ENCODE results near the gene MON1A. TPM values are rescaled to one million over a fixed set of nuclear protein-coding genes. Genes with fewer than 3 reads are reported as not detected.

The MON1A gene
- total RNA-seq, 1 donor from 2014 or later: 7.1 TPM

GRCh38 chr3:49886922-49887265, 42.7 kb downstream of the MON1A start:
- POLR2A ChIA-PET: no interaction called here
- DNase-seq (no peak), ATAC-seq (ENCODE audit: low read depth) (no peak)
- TF ChIP-seq, protein P1, sequence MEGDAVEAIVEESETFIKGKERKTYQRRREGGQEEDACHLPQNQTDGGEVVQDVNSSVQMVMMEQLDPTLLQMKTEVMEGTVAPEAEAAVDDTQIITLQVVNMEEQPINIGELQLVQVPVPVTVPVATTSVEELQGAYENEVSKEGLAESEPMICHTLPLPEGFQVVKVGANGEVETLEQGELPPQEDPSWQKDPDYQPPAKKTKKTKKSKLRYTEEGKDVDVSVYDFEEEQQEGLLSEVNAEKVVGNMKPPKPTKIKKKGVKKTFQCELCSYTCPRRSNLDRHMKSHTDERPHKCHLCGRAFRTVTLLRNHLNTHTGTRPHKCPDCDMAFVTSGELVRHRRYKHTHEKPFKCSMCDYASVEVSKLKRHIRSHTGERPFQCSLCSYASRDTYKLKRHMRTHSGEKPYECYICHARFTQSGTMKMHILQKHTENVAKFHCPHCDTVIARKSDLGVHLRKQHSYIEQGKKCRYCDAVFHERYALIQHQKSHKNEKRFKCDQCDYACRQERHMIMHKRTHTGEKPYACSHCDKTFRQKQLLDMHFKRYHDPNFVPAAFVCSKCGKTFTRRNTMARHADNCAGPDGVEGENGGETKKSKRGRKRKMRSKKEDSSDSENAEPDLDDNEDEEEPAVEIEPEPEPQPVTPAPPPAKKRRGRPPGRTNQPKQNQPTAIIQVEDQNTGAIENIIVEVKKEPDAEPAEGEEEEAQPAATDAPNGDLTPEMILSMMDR (IDR thresholded peaks at IDR 0.05): no peak
- no peaks in the 10 kb centered on the region for H3K27me3 Mint-ChIP-seq
- H3K27ac Mint-ChIP-seq: no peak overlapping the region
- intact Hi-C loops (cut with micrococcal nuclease): no loop called here
- no peak overlapping the region for H3K4me3 Mint-ChIP-seq
- H3K4me1 Mint-ChIP-seq: no peaks in the 10 kb centered on the region
- no peaks in the 10 kb centered on the region for H3K9me3 Mint-ChIP-seq
- H3K36me3 Mint-ChIP-seq (ENCODE audit: low read depth): no peaks in the 10 kb centered on the region
- CTCF ChIA-PET: no interaction called here

GRCh38 chr3:49883998-49884397, 45.6 kb downstream of the MON1A start:
- intact Hi-C loops (cut with micrococcal nuclease): no loop called here
- TF ChIP-seq, protein P1 (IDR thresholded peaks at IDR 0.05): no peak
- DNase-seq (no peak), ATAC-seq (ENCODE audit: low read depth) (no peak)
- POLR2A ChIA-PET: no interaction called here
- peaks cover 1% of the 10 kb centered on the region for H3K27me3 Mint-ChIP-seq
- no peaks in the 10 kb centered on the region for H3K9me3 Mint-ChIP-seq
- H3K4me1 Mint-ChIP-seq: no peaks in the 10 kb centered on the region
- H3K36me3 Mint-ChIP-seq (ENCODE audit: low read depth): no peaks in the 10 kb centered on the region
- no peak overlapping the region for H3K27ac Mint-ChIP-seq
- CTCF ChIA-PET: no interaction called here
- no peak overlapping the region for H3K4me3 Mint-ChIP-seq

DNA sequence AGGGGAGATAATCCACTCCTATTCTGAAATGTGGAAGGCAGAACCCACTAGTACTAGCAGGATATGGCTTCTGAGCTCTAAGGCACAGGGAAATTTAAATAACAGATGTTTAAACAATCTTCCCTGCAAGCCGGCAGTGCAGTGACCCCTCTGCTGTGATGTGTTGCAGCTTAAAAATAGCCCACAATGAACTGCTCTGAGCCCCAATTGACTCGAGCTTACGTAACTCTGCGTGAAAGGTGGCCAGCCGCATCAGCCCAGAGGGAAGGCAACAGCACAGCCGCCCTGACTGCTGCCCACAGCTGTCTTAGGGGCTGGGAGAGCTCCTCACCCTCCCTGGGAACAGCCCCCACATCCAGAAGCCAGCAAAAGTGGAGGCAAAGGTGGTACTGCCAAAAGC, 47.4 kb downstream of the MON1A start:
- H3K4me3 Mint-ChIP-seq: no peak overlapping the region
- POLR2A ChIA-PET: no interaction called here
- no peaks in the 10 kb centered on the region for H3K4me1 Mint-ChIP-seq
- H3K36me3 Mint-ChIP-seq (ENCODE audit: low read depth): no peaks in the 10 kb centered on the region
- DNase-seq (no peak), ATAC-seq (ENCODE audit: low read depth) (no peak)
- CTCF ChIA-PET: no interaction called here
- TF ChIP-seq, protein P1 (IDR thresholded peaks at IDR 0.05): no peak
- intact Hi-C loops (cut with micrococcal nuclease): no loop called here
- no peak overlapping the region for H3K27ac Mint-ChIP-seq
- H3K9me3 Mint-ChIP-seq: no peaks in the 10 kb centered on the region
- peaks cover 1% of the 10 kb centered on the region for H3K27me3 Mint-ChIP-seq

DNA sequence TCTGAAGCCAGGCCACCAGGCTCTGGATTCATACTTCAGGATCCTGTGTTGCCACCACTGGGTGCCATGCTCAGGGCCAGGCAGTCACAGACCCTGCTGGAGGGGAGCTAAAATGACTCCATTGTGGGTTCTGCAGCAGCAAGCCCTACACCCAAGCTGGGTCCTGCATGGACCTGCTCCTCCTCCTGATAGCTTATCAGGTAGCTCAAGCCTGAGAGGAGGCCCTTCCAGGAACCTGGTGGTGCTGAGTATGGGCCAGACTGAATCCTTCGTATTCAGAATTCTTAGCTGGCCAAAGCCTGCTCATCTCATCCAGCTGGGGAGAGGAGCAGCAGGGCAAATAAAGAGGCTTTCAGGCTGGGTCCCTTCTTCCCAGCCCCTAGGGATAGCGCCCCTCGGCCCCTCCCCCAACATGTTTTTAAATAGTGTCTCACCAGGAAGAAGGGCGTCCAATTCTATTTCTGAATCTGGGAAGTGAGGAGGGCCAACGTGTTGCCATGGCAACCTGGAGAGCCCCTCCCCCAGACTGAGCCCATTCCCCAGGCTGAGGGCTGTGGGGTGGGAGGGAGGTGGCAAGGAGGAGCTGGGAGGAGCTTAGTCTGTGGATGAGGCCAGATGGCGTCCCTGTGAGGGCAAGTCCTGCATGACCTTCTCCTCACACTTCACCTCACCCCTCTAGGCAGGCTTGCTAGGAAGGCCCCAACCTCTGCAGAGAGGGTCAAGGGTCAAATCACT, 48.9 kb downstream of the MON1A start:
- CTCF ChIA-PET: no interaction called here
- H3K27me3 Mint-ChIP-seq: peaks cover 1% of the 10 kb centered on the region
- TF ChIP-seq, protein P1 (IDR thresholded peaks at IDR 0.05): no peak

GRCh38 chr3:49879721-49880120, 49.9 kb downstream of the MON1A start:
- CTCF ChIA-PET: no interaction called here

More for the DNA sequence above, 48.9 kb downstream of the MON1A start:
- H3K27ac Mint-ChIP-seq: no peak overlapping the region
- H3K4me1 Mint-ChIP-seq: no peaks in the 10 kb centered on the region
- no peaks in the 10 kb centered on the region for H3K9me3 Mint-ChIP-seq
- DNase-seq: no peak
- no peak overlapping the region for H3K4me3 Mint-ChIP-seq
- intact Hi-C loops (cut with micrococcal nuclease): no loop called here
- no peaks in the 10 kb centered on the region for H3K36me3 Mint-ChIP-seq (ENCODE audit: low read depth)
- ATAC-seq (ENCODE audit: low read depth): no peak
- POLR2A ChIA-PET: no interaction called here

More at GRCh38 chr3:49879721-49880120, 49.9 kb downstream of the MON1A start:
- H3K27me3 Mint-ChIP-seq: peaks cover 1% of the 10 kb centered on the region
- ATAC-seq (ENCODE audit: low read depth) (no peak), DNase-seq (no peak)
- intact Hi-C loops (cut with micrococcal nuclease): no loop called here
- TF ChIP-seq, protein P1 (IDR thresholded peaks at IDR 0.05): no peak
- H3K27ac Mint-ChIP-seq: no peak overlapping the region
- no peaks in the 10 kb centered on the region for H3K4me1 Mint-ChIP-seq
- no peaks in the 10 kb centered on the region for H3K36me3 Mint-ChIP-seq (ENCODE audit: low read depth)
- POLR2A ChIA-PET: no interaction called here
- H3K9me3 Mint-ChIP-seq: no peaks in the 10 kb centered on the region
- no peak overlapping the region for H3K4me3 Mint-ChIP-seq

All from activated B cell treated with CpG ODN at 0.5 μM for 24 hours (primary cell).